CD14-positive monocyte (primary cell): ENCODE results near the gene TXNL1. TPM values are rescaled to one million over a fixed set of nuclear protein-coding genes. Genes with fewer than 3 reads are reported as not detected.

ENCODE experiments used
- DNase-seq, 3 donors: peaks; one replicate each; pipeline ENCODE4 v3.0.0-alpha.2; 2011 to 2022
- H2AFZ ChIP-seq: 2 replicates; pipeline ENCODE4 v1.6.0; 2012; ENCODE audit warnings: mild to moderate bottlenecking, low read depth, low read length, inconsistent platforms; ENCODE audit not compliant: insufficient read depth, poor library complexity, severe bottlenecking
- H3K27ac ChIP-seq, 2 donors: 1 replicate in 1 of 2; 2 replicates in 1 of 2; pipeline ENCODE4 v1.5.1; 2012 to 2013; ENCODE audit warnings: low read length in 2 of 2, control low read depth in 1 of 2, inconsistent platforms in 1 of 2, low read depth in 1 of 2, mild to moderate bottlenecking in 1 of 2
- H3K27me3 ChIP-seq, 2 donors: one replicate each; pipeline versions ENCODE4 v1.6.0 to v1.6.1; 2011 to 2013; ENCODE audit warnings: low read length in 2 of 2; ENCODE audit not compliant: control insufficient read depth in 2 of 2, insufficient read depth in 2 of 2
- H3K36me3 ChIP-seq, 2 donors: replicated peaks in 1 of 2; 1 replicate in 1 of 2; 2 replicates in 1 of 2; pipeline versions ENCODE4 v1.5.1 to v1.6.1; 2012 to 2013; ENCODE audit warnings: low read length in 2 of 2, control low read depth in 1 of 2, inconsistent platforms in 1 of 2, mild to moderate bottlenecking in 1 of 2; ENCODE audit not compliant: insufficient read depth in 2 of 2, control insufficient read depth in 1 of 2
- H3K4me1 ChIP-seq, 2 donors: 1 replicate in 1 of 2; 2 replicates in 1 of 2; pipeline versions ENCODE4 v1.5.1 to v1.6.1; 2012 to 2013; ENCODE audit warnings: low read length in 2 of 2, control low read depth in 1 of 2, inconsistent platforms in 1 of 2, mild to moderate bottlenecking in 1 of 2, moderate library complexity in 1 of 2; ENCODE audit not compliant: insufficient read depth in 2 of 2, control insufficient read depth in 1 of 2
- H3K4me2 ChIP-seq: replicated peaks from 2 replicates; pipeline ENCODE3; 2012; ENCODE audit warnings: low read length, moderate library complexity, mild to moderate bottlenecking; ENCODE audit not compliant: poor library complexity, severe bottlenecking; ENCODE audit errors: extremely low read depth
- H3K4me3 ChIP-seq, 3 experiments: fragments of 200-600 bp in 1 of 3; sonication (generic) in 1 of 3; replicated peaks in 1 of 3; 1 replicate in 2 of 3; 2 replicates in 1 of 3; pipeline ENCODE4 v1.5.1; 2011 to 2013; ENCODE audit warnings: low read length in 3 of 3, mild to moderate bottlenecking in 3 of 3, control low read depth in 2 of 3, low read depth in 2 of 3, inconsistent platforms in 1 of 3, moderate library complexity in 1 of 3
- H3K79me2 ChIP-seq: 2 replicates; pipeline ENCODE4 v1.6.0; 2012; ENCODE audit warnings: mild to moderate bottlenecking, control low read depth, inconsistent platforms, low read length, moderate library complexity; ENCODE audit not compliant: insufficient read depth
- H3K9ac ChIP-seq: 2 replicates; pipeline ENCODE4 v1.6.0; 2017; ENCODE audit warnings: low read length, mild to moderate bottlenecking; ENCODE audit not compliant: insufficient read depth, poor library complexity, severe bottlenecking
- H3K9me3 ChIP-seq, 2 donors: replicated peaks in 1 of 2; 1 replicate in 1 of 2; 2 replicates in 1 of 2; pipeline versions ENCODE4 v1.5.1 to v1.6.1; 2012 to 2013; ENCODE audit warnings: low read length in 2 of 2, control low read depth in 1 of 2; ENCODE audit not compliant: control insufficient read depth in 1 of 2, insufficient read depth in 1 of 2
- H4K20me1 ChIP-seq: 2 replicates; pipeline ENCODE4 v1.6.0; 2012; ENCODE audit warnings: mild to moderate bottlenecking, low read length, control low read depth, moderate library complexity; ENCODE audit not compliant: insufficient read depth
- H3K27ac Mint-ChIP-seq, 7 donors: one replicate each; pipeline ENCODE4 v1.8.0; 2020; ENCODE audit warnings: mild to moderate bottlenecking in 7 of 7, mixed read lengths in 7 of 7, moderate library complexity in 6 of 7, inconsistent platforms in 2 of 7
- H3K27me3 Mint-ChIP-seq, 3 donors: one replicate each; pipeline ENCODE4 v1.8.0; 2021 to 2022; ENCODE audit warnings: low read depth in 3 of 3, mild to moderate bottlenecking in 3 of 3, mixed read lengths in 3 of 3, moderate library complexity in 3 of 3, inconsistent platforms in 1 of 3
- H3K36me3 Mint-ChIP-seq, 2 donors: one replicate each; pipeline ENCODE4 v1.8.0; 2020; ENCODE audit warnings: mixed read lengths in 2 of 2, inconsistent platforms in 1 of 2, mild to moderate bottlenecking in 1 of 2
- H3K4me1 Mint-ChIP-seq: one replicate; pipeline ENCODE4 v1.8.0; 2020; ENCODE audit warnings: mild to moderate bottlenecking, mixed read lengths
- H3K4me3 Mint-ChIP-seq, 2 donors: one replicate each; pipeline ENCODE4 v1.8.0; 2020; ENCODE audit warnings: mild to moderate bottlenecking in 2 of 2, mixed read lengths in 2 of 2, moderate library complexity in 1 of 2
- H3K9me3 Mint-ChIP-seq, 7 donors: one replicate each; pipeline ENCODE4 v1.8.0; 2020 to 2022; ENCODE audit warnings: mixed read lengths in 7 of 7, mild to moderate bottlenecking in 6 of 7, moderate library complexity in 6 of 7, inconsistent platforms in 2 of 7
- WGBS: methylation state at CpG from one replicate; pipeline ENCODE4 v1.1.5; 2013; ENCODE audit warnings: missing lambda C conversion rate; ENCODE audit not compliant: insufficient coverage; 5-methylcytosine and 5-hydroxymethylcytosine counted together
- intact Hi-C, 2 donors: fragments of 100-400 bp; cut with micrococcal nuclease; formaldehyde crosslinking; loops; one replicate each; pipeline versions ENCODE4 v1.15.0 to v1.15.1; 2023
- polyA plus RNA-seq, 3 donors: library from polyadenylated mRNA; depleted of rRNA in 1 of 3; unstranded in 2 of 3; stranded (reverse) in 1 of 3; fragments of 300-500 nt in 2 of 3; fragments of >200 nt in 1 of 3; fragmentation: Illumina TruSeq in 2 of 3; gene quantifications; 1 replicate in 2 of 3; 2 replicates in 1 of 3; pipeline ENCODE4 v1.2.3, GENCODE V29; 2012 to 2021
- TF ChIP-seq, protein P1 (sequence below): fragments of 200-600 bp; IDR thresholded peaks from one replicate; pipeline ENCODE4 v1.8.0; 2022; ENCODE audit warnings: antibody characterized with exemption, mild to moderate bottlenecking

The TXNL1 gene
- polyA plus RNA-seq, 3 donors: 22.3 to 80.4 (median 77.8) TPM

GRCh38 chr18:56672391-56672790 is 34.0 kb upstream of the TXNL1 start:
- intact Hi-C loops: no loop called here
- H3K4me3 Mint-ChIP-seq: no peak overlapping the region
- no peak overlapping the region for H3K4me2 ChIP-seq
- TF ChIP-seq, protein P1, sequence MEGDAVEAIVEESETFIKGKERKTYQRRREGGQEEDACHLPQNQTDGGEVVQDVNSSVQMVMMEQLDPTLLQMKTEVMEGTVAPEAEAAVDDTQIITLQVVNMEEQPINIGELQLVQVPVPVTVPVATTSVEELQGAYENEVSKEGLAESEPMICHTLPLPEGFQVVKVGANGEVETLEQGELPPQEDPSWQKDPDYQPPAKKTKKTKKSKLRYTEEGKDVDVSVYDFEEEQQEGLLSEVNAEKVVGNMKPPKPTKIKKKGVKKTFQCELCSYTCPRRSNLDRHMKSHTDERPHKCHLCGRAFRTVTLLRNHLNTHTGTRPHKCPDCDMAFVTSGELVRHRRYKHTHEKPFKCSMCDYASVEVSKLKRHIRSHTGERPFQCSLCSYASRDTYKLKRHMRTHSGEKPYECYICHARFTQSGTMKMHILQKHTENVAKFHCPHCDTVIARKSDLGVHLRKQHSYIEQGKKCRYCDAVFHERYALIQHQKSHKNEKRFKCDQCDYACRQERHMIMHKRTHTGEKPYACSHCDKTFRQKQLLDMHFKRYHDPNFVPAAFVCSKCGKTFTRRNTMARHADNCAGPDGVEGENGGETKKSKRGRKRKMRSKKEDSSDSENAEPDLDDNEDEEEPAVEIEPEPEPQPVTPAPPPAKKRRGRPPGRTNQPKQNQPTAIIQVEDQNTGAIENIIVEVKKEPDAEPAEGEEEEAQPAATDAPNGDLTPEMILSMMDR: no peak
- H3K27ac Mint-ChIP-seq: no peak overlapping the region
- peaks cover 2% of the 10 kb centered on the region for H3K4me1 Mint-ChIP-seq
- H3K79me2 ChIP-seq: peaks cover 40% of the 10 kb centered on the region
- H3K9ac ChIP-seq: no peak overlapping the region
- DNase-seq: no peak
- H4K20me1 ChIP-seq: peaks cover 15% of the 10 kb centered on the region
- no peaks in the 10 kb centered on the region for H3K27me3 ChIP-seq
- H3K27ac ChIP-seq: no peak overlapping the region
- H3K9me3 ChIP-seq: no peaks in the 10 kb centered on the region
- peaks cover 0 to 2% (median 1%) of the 10 kb centered on the region in 7 donors for H3K9me3 Mint-ChIP-seq
- no peak overlapping the region for H3K4me3 ChIP-seq
- WGBS: no CpG with 5 or more reads among the region's 8 CpGs
- H3K36me3 ChIP-seq: peaks cover 13 to 30% of the 10 kb centered on the region in 2 donors
- H2AFZ ChIP-seq: no peak overlapping the region
- no peaks in the 10 kb centered on the region for H3K27me3 Mint-ChIP-seq
- no peaks in the 10 kb centered on the region for H3K4me1 ChIP-seq
- peaks cover 34 to 36% of the 10 kb centered on the region in 2 donors for H3K36me3 Mint-ChIP-seq

GRCh38 chr18:56662902-56663301 is 24.5 kb upstream of the TXNL1 start:
- Mint-ChIP-seq H3K27ac (peak overlapping the region in 1 of 7 donors; percentile 58), H3K4me3 (no peak overlapping the region), H3K36me3 (peaks cover 11% of the 10 kb centered on the region in 2 donors), H3K4me1 (peaks cover 27% of the 10 kb centered on the region), H3K9me3 (peaks cover 0 to 6% (median 0%) of the 10 kb centered on the region in 7 donors), H3K27me3 (no peaks in the 10 kb centered on the region)
- no peak overlapping the region for H3K9ac ChIP-seq
- no peak overlapping the region for H3K27ac ChIP-seq
- no peaks in the 10 kb centered on the region for H3K9me3 ChIP-seq
- H4K20me1 ChIP-seq: peaks cover 51% of the 10 kb centered on the region
- DNase-seq: no peak
- no peaks in the 10 kb centered on the region for H3K36me3 ChIP-seq
- peaks cover 0 to 2% of the 10 kb centered on the region in 2 donors for H3K4me1 ChIP-seq
- no CpG with 5 or more reads among the region's 2 CpGs for WGBS
- H3K4me2 ChIP-seq: no peak overlapping the region
- no peaks in the 10 kb centered on the region for H3K27me3 ChIP-seq
- peaks cover 94% of the 10 kb centered on the region for H3K79me2 ChIP-seq
- intact Hi-C loops: no loop called here
- H2AFZ ChIP-seq: no peak overlapping the region
- no peak overlapping the region for H3K4me3 ChIP-seq
- TF ChIP-seq, protein P1: no peak
